Upper lobe of left lung (tissue), 4 donors: ENCODE measurements around the gene TBC1D14.

Source experiments
- CTCF ChIP-seq, 6 experiments: fragments of 450-650 bp in 4 of 6; fragments of 200-600 bp in 2 of 6; sonication (generic) in 2 of 6; IDR thresholded peaks; one replicate each; pipeline ENCODE4 v1.5.1; 2016 to 2019; ENCODE audit warnings: antibody characterized with exemption in 6 of 6
- POLR2A ChIP-seq, 4 donors: fragments of 450-650 bp; IDR thresholded peaks; one replicate each; pipeline ENCODE4 v1.5.1; 2016 to 2017; ENCODE audit warnings: antibody characterized with exemption in 4 of 4, mild to moderate bottlenecking in 2 of 4

- TF ChIP-seq CTCF (IDR thresholded peaks at IDR 0.05) (no peak), POLR2A (IDR thresholded peaks at IDR 0.05) (no peak)
Measured at GRCh38 chr4:6972911-6973310, 63.3 kb downstream of the TBC1D14 start.
